GM04504 (cell line): ENCODE data around the gene SCN9A.
A peak's percentile ranks its signal among the peaks of the same experiment; 100 is the strongest.
"Not testable (repeated sequence)": the region's sequence is repeated elsewhere in the genome, so short reads cannot be mapped to it uniquely, and the experiment has no call there.

Experiments used
- DNase-seq: peaks from one replicate; pipeline ENCODE4 v3.0.0-alpha.2; 2012; ENCODE audit warnings: low read depth

Gene SCN9A

GRCh38 chr2:166334805-166335204, 40.9 kb downstream of the SCN9A start:
- DNase-seq, result no peak

GRCh38 chr2:166333801-166334200, 41.9 kb downstream of the SCN9A start:
- DNase-seq, result no peak

GRCh38 chr2:166332106-166332505, 43.6 kb downstream of the SCN9A start:
- no peak for DNase-seq

GRCh38 chr2:166331468-166331867, 44.3 kb downstream of the SCN9A start:
- no peak for DNase-seq

- no peak for DNase-seq
These were observed 46.3 kb downstream of the SCN9A start for GRCh38 chr2:166329465-166329864.

- DNase-seq, result no peak
These were observed 47.6 kb downstream of the SCN9A start for GRCh38 chr2:166328147-166328546.

- DNase-seq, result no peak
These were observed 54.7 kb downstream of the SCN9A start for GRCh38 chr2:166321076-166321475.

- peak; percentile 45 for DNase-seq
These were observed 61.6 kb downstream of the SCN9A start for GRCh38 chr2:166314022-166314759.

GRCh38 chr2:166312863-166313262, 62.9 kb downstream of the SCN9A start:
- not testable (repeated sequence) for DNase-seq

- no peak for DNase-seq
These were observed 68.4 kb downstream of the SCN9A start for GRCh38 chr2:166307326-166307725.

GRCh38 chr2:166304656-166305055, 71.1 kb downstream of the SCN9A start:
- no peak for DNase-seq

GRCh38 chr2:166302036-166302435, 73.7 kb downstream of the SCN9A start:
- DNase-seq, result no peak

GRCh38 chr2:166297951-166298350, 77.8 kb downstream of the SCN9A start:
- no peak for DNase-seq

GRCh38 chr2:166293984-166294383, 81.8 kb downstream of the SCN9A start:
- no peak for DNase-seq

GRCh38 chr2:166285215-166285614, 90.5 kb downstream of the SCN9A start:
- no peak for DNase-seq

GRCh38 chr2:166284359-166284758, 91.4 kb downstream of the SCN9A start:
- DNase-seq, result no peak

- DNase-seq, result no peak
These were observed 93.6 kb downstream of the SCN9A start for GRCh38 chr2:166282154-166282553.

- DNase-seq, result no peak
These were observed 96.9 kb downstream of the SCN9A start for GRCh38 chr2:166278856-166279255.

GRCh38 chr2:166270376-166270775, 105.4 kb downstream of the SCN9A start:
- no peak for DNase-seq

- DNase-seq, result no peak
These were observed 106.4 kb downstream of the SCN9A start for GRCh38 chr2:166269322-166269721.

GRCh38 chr2:166257859-166258258, 117.9 kb downstream of the SCN9A start:
- no peak for DNase-seq

- DNase-seq, result no peak
These were observed 118.8 kb downstream of the SCN9A start for GRCh38 chr2:166256896-166257295.

- DNase-seq, result no peak
These were observed 126.4 kb downstream of the SCN9A start for GRCh38 chr2:166249318-166249717.

- DNase-seq, result no peak
These were observed 128.8 kb downstream of the SCN9A start for GRCh38 chr2:166246901-166247300.
